HG02885 (cell line): ENCODE data around the gene CACNA2D3.

Experiments
- ATAC-seq: cut with Tn5 transposase; IDR thresholded peaks from one replicate; pipeline ENCODE4 v1.9.1; 2021; ENCODE audit warnings: mild to moderate bottlenecking; ENCODE audit not compliant: unreplicated experiment, poor library complexity

Gene CACNA2D3

DNA sequence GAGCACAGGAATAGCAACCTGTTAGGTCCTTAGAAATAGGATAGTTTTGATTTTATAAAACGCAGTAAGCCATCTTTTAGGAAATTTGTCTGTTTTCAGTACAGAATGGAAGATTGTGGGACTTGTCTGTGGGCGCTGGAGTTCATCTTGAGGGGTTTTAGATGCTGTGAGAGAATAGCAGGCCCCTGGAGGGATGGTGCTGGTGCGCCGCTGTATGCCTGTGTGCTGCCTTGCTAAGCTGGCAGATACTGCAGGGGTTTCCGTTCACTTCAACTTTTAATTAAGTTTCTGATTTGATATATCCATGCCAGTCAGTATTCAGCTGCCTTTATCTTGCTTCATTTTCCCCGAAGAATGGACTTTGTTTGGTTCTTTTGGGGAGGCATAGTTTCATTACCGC, 4.2 kb downstream of the CACNA2D3 start:
- no peak for ATAC-seq

DNA sequence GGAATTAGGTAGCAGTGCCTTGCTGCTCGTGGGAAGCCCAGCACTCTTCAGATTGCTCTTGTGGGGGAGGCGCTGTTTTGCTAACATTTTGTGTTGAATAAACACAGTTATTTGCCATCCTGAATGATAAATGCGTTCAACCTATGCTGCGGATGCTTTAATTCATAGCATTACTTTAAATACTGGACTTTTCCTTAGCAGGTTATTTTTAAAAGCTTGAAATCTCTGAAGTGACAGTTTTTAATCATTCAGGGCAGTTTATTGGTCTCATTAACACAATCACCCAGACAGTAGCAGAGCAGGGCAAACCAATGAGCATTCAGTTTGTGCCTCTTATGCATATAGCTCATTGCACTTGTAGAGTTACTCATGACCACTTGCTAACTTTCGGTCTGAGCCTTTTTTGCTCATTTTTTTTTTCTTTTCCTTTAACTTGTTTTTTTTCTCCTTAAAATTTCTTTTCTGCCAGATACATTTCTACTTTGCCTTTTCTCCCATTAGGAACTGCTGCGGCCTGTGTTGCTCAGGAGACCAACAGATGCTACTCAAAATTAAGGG, 5.2 kb downstream of the CACNA2D3 start:
- ATAC-seq = no peak

- no peak for ATAC-seq
These were observed 8.8 kb downstream of the CACNA2D3 start for GRCh38 chr3:54131026-54131605.

GRCh38 chr3:54131890-54132289, 9.5 kb downstream of the CACNA2D3 start:
- no peak for ATAC-seq

- ATAC-seq = no peak
These were observed 10.3 kb downstream of the CACNA2D3 start for GRCh38 chr3:54132685-54133084.

- no peak for ATAC-seq
These were observed 10.8 kb downstream of the CACNA2D3 start for GRCh38 chr3:54133196-54133595.

- ATAC-seq = no peak
These were observed 11.8 kb downstream of the CACNA2D3 start for GRCh38 chr3:54134155-54134554.

DNA sequence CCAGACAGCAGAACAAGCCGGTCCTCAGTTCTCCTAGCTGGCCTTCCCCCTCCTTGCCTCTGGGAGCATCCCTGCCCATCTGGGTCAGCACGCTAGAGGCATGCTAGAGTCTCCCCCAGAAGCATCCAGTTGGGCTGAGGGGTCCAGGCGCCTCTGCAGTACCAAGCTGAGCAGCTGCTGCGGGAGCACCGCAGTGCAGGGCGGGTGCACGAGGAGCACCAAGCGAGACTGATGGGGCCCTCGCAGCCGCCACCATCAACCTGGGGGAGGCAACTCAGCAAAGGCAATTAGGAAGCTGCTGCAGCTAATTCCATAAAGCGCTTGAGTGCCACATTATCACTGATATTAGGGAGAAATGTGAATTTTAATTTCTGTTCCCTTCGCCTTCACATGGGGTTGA, 12.4 kb downstream of the CACNA2D3 start:
- no peak for ATAC-seq

GRCh38 chr3:54137311-54137710, 15.0 kb downstream of the CACNA2D3 start:
- no peak for ATAC-seq

GRCh38 chr3:54138937-54139547, 16.7 kb downstream of the CACNA2D3 start:
- no peak for ATAC-seq

- no peak for ATAC-seq
These were observed 17.3 kb downstream of the CACNA2D3 start for GRCh38 chr3:54139630-54140029.

DNA sequence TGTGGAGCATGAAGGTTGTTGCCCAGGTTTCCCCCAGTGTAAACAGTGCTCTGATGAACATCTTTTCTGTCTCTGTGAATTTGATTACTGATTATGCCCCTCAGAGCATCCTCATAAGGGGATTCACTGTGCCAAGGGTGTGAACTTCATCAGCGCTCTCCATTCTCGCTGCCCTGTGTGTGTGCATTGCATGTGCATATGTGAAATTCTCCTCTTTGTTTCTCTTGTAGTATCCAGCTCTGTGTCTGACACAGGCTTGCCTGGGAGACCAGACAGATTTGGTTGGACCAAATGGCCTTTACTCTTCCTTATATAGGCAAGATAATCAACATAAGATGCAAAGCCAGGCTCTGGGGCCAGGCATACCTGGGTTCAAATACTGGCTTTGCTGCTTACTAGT, 21.9 kb downstream of the CACNA2D3 start:
- no peak for ATAC-seq

GRCh38 chr3:54146506-54147239, 24.3 kb downstream of the CACNA2D3 start:
- no peak for ATAC-seq

- ATAC-seq = no peak
These were observed 28.6 kb downstream of the CACNA2D3 start for GRCh38 chr3:54150864-54151467.

GRCh38 chr3:54153477-54153876, 31.1 kb downstream of the CACNA2D3 start:
- ATAC-seq = no peak

DNA sequence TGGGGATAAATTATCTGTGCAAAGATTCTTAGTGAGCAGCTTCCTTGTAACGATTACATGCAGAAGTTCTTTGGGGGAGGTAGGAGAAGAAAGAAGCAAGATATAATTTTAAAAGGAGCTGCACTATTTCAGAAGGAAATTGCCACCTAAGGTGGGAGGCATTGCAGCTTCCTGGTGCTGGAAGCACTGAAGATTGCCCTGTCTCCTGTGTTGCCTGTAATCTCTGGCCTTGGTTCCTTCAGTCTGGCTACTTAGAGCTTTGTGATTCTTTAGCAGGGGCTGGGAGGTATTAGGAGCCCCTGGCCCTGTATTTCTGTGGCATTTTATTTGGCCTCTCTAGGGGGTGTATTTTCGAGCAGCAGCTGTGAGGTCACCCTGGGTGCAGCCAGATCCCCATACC, 35.5 kb downstream of the CACNA2D3 start:
- ATAC-seq = no peak

DNA sequence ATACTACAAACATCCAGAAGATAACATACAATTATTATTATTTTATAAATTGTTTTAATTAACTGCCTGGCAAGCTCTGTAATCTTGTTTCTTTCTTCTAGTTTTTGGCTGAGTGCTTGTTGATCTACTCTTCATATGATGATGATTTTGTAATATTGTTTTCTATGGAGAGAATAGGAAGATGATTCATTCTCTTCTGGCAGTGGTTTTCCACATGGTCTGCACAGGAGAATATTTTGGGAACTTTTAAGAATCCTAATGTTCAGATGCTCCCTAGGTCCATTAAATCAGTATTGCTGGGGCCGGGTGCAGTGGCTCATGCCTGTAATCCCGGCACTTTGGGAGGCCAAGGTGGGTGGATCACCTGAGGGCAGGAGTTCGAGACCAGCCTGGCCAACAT, 37.6 kb downstream of the CACNA2D3 start:
- no peak for ATAC-seq

DNA sequence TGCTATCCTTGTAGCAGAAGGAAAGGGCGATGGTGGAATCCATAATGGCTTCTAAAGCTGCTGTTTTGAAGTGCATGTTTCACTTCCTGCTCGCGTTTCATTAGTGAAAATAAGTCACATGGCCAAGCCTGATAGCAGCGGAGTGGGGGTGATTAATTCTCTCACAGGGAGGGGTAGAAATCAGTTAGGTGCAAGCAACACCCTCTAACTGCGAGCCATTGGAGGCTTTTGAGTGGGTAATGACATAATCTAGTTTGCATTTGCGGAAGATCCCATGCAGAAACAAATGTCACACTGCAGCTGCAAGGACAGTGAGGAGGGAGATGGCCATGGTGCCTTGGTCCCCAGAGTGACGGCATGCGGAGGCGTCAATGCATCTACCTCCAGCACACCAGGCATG, 41.1 kb downstream of the CACNA2D3 start:
- ATAC-seq = no peak

DNA sequence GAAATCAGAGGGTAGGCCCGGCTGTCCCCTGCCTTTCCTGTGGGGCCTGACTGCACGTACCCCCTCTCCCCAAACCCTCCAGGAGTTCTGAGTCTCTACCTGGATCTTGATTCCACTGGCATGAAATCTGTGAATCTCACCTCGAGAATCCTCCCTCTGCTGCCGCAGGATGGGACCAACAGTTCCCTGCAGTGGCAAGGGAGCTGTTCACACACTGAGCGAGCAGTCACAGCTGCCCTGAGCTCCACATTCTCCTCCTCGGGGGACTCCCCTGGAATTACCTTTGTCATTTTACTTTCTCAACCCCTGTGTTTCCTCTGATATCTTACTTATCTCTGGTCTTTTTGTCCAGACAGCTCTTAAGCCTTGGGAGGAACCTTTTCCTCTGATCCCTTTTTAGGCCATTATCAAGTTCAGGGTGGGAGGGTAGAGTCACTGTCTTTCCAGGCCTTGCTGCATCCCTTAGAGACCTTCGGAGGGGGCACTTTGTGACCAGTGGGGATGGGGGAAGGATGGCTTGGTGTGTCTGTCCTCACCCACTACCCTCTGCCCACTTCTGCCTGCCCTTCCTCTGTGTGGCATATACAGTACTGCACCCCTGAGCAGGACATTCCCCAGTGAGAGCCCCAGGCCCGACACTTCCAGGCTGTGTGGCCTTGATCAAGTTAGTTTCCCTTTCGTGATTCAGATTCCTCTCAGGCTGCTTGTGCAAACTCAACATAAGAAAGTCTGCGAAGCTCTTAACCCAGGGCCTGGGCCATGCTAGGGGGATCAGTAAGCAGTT, 42.0 kb downstream of the CACNA2D3 start:
- ATAC-seq = no peak

- no peak for ATAC-seq
These were observed 43.5 kb downstream of the CACNA2D3 start for GRCh38 chr3:54165865-54166264.
